Measurements from ENCODE around the gene GTF3C1.

GTF3C1 gene, protein sequence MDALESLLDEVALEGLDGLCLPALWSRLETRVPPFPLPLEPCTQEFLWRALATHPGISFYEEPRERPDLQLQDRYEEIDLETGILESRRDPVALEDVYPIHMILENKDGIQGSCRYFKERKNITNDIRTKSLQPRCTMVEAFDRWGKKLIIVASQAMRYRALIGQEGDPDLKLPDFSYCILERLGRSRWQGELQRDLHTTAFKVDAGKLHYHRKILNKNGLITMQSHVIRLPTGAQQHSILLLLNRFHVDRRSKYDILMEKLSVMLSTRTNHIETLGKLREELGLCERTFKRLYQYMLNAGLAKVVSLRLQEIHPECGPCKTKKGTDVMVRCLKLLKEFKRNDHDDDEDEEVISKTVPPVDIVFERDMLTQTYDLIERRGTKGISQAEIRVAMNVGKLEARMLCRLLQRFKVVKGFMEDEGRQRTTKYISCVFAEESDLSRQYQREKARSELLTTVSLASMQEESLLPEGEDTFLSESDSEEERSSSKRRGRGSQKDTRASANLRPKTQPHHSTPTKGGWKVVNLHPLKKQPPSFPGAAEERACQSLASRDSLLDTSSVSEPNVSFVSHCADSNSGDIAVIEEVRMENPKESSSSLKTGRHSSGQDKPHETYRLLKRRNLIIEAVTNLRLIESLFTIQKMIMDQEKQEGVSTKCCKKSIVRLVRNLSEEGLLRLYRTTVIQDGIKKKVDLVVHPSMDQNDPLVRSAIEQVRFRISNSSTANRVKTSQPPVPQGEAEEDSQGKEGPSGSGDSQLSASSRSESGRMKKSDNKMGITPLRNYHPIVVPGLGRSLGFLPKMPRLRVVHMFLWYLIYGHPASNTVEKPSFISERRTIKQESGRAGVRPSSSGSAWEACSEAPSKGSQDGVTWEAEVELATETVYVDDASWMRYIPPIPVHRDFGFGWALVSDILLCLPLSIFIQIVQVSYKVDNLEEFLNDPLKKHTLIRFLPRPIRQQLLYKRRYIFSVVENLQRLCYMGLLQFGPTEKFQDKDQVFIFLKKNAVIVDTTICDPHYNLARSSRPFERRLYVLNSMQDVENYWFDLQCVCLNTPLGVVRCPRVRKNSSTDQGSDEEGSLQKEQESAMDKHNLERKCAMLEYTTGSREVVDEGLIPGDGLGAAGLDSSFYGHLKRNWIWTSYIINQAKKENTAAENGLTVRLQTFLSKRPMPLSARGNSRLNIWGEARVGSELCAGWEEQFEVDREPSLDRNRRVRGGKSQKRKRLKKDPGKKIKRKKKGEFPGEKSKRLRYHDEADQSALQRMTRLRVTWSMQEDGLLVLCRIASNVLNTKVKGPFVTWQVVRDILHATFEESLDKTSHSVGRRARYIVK (N-terminal part only)

DNA sequence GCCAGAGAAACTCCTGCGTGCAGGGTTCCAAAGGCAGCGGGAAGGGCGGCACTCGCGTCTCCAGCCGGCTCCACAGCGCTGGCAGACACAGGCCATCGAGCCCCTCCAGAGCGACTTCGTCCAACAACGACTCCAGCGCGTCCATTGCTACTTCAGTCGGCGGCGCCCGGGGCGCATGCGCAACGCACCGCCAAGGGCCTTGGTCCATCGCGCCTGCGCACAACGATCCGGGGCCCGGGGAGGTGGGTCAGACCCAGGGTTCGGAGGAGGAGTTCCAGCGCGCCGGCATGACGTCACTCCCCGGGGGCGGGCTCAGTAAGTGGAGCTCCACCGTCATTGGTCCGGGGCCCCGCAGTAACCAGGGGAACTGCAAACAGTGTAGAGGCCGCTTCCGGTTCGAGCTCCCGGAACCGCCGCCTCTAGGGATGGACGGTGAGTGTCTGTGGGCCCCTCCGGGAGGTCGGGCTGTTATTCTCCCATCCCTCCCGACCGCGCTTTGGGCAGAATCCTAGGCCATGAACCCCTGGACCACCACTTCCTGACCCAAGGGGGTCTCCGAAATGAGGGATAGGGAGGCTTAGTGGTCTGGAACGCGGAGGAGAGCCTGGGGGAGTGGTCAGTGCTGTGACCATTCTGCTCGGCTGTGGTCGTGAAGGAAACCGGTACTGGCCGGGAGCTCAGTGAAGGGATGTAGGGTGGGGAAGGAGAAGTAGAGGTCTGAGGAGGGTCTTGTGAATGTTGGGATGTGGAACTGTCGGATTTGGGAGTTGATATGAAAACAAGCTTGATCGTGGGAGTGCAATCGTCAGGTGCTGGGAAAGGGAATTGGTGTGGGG is at the start of gene GTF3C1, which contains the start of gene KATNIP:
Gene GTF3C1, minus strand, starts transcription at position 168 of the 836 bp plus-strand sequence. Its CDS starts 23 bp downstream, at position 145.
Gene KATNIP, plus strand, starts transcription at position 399 of the 836 bp plus-strand sequence. Its CDS starts 27 bp downstream, at position 426.
- FAIRE-seq (no peak), DNase-seq (ENCODE audit: insufficient read length, low spot score) (peak; percentile 100)

DNA sequence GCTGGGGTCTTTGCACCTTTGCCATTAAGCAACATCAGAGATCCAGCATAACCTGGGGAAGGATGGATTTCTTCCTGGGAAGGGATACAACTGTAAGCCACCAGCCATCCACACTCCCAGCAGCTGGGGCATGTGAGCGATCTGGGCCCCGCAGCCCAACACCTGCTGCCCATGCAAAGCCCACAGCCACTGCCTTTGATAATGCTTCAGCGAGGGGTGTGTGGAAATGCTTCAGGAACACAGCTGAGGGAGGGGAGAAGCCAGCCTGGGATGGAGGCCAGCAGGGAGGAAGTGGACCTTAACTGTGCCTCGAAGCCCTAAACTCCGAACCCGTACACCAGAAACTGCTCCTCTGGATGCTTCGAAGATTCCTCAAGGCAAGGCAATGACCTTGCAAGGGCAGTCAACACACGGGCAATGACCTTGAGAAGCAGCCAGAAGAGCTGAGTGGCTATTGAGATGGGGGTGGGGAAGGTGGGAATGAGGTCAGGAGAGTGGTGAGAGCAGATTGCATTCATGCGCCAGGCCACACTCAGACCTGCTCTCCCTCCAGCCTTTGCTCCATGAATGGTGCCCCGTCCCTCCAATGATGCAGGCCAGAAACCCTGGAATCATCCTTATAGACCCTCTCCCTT is 49.3 kb upstream of the GTF3C1 start:
- FAIRE-seq: no peak

DNA sequence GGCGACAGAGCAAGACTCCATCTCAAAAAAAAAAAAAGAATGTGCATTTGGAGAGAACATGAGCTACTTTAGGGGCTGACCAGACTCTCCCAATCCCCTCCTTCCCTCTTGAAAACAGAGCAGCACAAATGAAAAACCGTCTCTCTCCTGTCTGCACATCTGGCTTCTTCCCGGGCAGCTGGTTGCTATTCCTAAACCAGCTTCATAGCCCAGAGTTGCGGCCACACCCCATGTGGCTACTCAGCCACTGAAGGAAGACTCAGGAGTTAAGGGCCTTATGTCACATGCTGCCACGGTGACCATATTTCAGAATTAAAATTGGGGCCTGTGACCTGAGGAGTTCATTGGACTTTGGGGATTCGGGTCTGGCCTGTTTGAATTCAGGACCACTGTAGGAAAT is 48.5 kb upstream of the GTF3C1 start:
- FAIRE-seq (no peak), DNase-seq (ENCODE audit: insufficient read length, low spot score) (no peak)

More for the DNA sequence above, 49.3 kb upstream of the GTF3C1 start:
- DNase-seq (ENCODE audit: insufficient read length, low spot score): no peak

DNA sequence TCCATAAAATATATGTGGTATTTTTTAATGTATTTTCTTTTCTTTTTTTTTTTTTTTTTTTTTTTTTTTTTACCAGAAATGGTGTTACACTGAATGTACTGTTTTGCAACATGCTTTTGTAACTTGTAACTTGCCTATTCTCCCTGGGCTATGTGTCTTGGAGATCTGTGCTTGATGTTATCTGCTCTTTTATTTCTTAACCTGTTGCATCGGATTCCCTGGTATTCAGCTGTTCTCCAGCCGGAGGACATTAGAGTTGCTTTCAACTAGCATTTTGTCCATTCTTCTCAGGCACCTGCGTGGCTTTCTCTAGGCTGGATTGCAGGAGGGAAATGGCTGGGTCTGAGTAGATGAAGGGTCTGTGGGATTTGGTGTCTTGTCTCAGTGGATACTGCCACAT is 47.6 kb upstream of the GTF3C1 start:
- DNase-seq (ENCODE audit: insufficient read length, low spot score) (no peak), FAIRE-seq (no peak)

DNA sequence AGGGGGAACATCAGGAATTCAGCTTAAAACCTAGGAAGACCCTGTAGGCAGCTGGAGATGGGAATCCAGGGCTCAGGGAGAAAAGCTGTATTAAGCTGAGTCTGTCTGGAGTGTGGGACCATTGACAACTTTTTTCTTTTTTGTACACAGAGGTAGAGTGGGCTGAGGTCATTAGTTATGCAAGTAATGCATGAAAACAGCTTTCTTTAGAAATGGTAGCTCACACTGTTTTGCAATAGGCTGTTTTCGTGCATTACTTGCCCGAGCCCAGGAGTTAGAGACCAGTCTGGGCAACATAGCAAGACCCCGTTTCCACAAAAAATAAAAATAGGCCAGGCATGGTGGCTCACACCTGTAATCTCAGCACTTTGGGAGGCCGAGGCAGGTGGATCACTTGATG is 46.7 kb upstream of the GTF3C1 start:
- FAIRE-seq (no peak), DNase-seq (ENCODE audit: insufficient read length, low spot score) (no peak)

DNA sequence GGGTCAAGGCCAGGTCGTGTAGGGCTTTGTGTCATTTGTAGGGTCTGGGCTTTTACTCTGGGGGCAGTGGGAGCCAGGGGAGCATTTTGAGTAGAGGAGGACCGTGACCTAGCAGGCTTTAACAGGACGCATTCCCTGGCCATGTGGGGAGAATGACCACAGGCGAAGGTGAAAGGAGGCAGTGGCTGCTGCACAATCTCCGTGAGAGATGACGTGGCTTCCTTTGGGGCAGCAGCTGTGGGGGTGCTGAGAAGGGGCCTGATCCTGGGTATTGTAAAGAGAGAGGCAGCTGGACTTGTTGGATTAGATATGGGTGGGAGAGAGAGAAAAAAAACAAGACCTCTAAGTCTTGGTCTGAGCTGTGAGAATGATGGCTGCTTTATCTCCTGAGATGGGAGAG is 46.3 kb upstream of the GTF3C1 start:
- FAIRE-seq: no peak
- no peak for DNase-seq (ENCODE audit: insufficient read length, low spot score)

DNA sequence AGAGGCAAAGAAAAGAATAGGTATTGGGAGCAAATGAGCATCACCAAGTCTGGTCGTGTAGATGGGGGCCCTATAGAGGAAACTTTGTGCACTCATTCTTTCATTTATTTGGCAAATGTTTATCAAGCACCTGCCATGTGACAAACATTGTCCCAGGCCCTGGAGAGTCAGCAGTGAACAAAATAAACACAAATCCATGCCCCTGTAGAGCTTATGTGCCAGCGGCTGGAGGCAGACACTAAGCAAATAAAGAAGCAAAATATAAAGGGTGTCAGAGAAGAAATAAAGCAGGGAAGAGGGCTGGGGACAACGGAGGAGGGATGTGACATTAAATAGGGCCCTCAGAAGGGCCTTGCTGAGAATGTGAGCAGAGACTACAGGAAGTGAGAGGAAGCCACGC is 45.8 kb upstream of the GTF3C1 start:
- no peak for DNase-seq (ENCODE audit: insufficient read length, low spot score)
- no peak for FAIRE-seq

DNA sequence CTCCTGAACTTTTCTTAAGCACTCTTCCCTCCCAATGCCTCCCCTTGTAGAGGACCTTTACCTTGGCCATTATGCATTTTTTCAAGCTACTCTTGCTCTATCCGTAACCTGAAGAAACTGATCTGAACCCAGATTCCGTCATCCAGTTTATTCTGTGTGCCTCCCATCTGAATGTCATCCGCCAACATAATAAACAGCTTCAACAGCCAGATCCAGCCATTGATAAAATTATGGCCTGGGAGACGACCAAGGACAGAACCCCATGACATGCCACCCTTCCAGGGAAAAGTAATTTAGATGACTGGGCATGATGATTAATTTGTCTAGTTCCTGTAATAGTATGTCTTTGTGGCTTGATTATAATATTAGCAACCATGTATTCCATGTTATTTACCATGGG is 42.1 kb upstream of the GTF3C1 start:
- no peak for DNase-seq (ENCODE audit: insufficient read length, low spot score)
- FAIRE-seq: no peak

DNA sequence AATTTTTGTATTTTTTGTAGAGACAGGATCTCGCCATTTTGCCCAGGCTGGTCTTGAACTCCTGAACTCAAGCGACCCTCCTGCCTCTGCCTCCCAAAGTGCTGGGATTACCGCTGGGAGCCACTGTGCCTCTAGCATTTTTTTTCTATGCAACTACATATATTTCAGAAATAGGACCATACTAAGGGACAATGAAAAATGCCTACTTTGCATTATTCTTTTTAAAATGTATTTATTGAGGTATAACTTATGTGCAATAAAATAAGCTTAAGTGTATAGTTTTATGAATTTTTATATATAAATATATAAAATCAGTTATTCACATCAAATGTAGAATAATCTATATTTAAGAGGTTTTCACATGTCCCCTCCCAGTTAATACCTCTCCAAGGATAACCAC is 38.3 kb upstream of the GTF3C1 start:
- FAIRE-seq (no peak), DNase-seq (ENCODE audit: insufficient read length, low spot score) (no peak)

DNA sequence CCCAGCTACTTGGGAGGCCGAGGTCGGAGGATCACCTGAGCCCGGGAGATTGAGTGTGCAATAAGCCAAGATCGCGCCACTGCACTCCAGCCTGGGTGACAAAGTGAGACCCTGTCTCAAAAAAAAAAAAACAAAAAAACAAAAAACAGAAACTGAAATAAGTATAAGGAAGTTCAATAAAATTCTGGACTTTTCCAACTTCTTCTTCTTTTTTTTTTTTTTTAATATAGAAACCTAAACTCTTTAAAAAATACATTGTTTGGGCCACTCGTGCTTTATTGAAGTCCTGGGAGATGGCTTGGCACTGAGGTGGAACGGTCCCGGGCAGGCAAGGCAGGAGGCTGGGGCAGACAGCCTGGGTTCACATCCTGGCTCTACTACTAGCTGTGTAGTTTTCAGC is 37.0 kb upstream of the GTF3C1 start:
- DNase-seq (ENCODE audit: insufficient read length, low spot score) (no peak), FAIRE-seq (no peak)

DNA sequence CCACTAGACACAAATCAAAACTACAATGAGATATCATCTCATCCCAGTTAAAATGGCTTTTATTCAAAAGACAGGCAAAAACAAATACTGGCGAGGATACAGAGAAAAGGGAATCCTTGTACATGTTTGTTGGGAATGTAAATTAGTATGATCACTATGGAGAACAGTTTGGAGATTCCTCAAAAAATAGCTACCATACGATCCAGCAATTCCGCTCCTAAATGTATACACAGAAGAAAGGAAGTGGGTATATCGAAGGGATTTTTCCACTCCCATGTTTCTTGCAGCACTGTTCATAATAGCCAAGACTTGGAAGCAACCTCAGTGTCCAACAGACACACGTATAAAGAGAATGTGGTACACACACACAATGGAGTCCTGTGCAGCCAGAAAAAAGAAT is 35.5 kb upstream of the GTF3C1 start:
- FAIRE-seq: no peak
- no peak for DNase-seq (ENCODE audit: insufficient read length, low spot score)

DNA sequence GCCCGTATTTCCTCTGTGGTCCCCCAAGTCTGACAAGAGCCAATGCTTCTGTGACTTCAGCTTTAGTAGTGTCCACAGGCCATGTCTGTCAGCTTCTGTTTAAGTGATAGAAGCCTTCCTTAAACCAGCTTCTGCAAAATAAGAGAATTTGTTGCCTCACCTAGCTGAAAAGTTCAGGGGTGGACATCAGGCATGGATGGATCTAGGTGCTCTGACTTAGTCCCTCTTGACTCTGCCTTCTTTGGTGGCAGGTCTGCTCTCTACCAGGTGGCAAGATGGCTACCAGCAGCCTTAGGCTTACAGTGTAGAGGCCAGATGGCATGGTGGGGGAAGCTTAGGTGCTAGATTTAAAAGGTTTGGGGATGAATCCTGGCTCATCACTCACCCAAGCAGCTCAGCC is 33.9 kb upstream of the GTF3C1 start:
- no peak for FAIRE-seq
- no peak for DNase-seq (ENCODE audit: insufficient read length, low spot score)

DNA sequence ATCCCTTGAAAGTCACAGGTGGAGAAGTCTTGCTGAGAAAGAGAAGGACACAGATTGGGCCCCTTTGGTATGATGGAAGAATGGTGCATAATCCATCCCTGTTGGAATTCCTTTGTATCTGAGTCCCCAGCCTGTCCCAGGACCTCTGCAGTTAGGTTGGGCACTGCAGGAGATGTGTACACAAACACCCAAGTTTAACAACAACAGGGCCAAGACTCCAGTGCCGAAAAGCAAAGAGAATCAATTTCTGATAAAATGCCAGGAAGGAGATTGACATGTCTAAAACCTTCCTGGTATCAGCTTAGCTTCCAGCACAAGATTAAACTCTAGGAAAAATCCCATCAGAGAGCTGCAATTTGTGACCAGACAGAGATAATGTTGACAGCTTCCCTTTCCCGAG is 33.2 kb upstream of the GTF3C1 start:
- DNase-seq (ENCODE audit: insufficient read length, low spot score) (no peak), FAIRE-seq (no peak)

DNA sequence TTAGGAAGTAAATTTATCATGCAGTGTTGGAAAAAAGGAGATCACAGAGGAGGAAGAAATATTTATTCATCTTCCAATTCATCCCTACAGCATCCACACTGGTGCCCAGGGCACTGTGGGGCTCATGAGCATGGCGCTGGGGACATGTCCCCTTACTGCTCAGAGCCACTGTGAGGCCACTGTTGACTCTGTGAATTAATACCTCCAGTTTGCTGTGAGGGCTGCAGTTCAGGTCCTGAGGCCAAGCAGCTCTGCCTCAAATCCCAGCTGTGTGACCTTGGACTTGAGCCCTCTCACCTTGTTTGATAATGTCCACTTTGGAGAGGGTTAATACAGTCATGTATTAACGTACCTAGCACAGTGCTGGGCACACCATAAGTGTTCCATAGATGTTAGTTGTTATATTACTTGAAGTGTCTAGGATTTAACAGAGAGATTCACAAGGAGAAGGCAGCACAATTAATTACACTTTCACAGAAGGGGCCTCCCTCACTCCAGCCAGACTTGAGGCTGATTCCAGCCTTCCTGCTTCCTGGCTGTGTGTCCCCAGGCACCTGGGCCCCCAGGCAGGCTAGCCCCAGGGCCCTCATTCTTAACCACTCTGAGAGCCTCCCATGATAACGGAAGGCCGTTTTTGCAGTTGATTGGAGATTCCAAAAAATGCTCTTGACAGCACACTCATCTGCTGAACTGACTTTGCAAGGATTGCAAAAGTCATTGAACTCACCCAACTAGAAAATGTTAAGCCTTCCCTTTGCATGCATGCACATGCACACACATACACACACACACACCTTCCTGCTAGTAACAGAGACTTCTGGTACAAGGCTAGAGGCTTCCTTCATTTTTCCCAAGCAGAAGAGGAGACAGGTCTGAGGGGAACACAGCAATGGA is 29.6 kb upstream of the GTF3C1 start:
- FAIRE-seq (no peak), DNase-seq (ENCODE audit: insufficient read length, low spot score) (no peak)

DNA sequence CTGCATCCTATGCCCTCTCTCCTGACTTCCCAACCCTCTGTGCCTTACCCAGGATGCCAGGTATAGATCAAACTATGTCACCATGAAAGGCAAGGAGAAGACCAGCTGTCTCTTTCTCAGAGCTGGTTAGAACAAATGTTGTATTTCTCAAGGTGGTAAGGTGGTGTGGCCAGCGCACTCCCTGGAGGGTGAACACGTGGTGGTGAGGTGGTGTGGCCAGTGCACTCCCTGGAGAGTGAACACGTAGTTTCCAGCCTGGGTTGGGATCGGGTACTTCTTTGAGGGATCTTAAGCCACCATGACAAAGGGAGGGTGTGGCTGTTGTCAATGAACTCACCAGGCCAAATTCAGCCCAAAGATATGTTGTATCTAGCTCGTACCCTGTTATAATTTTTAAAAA is 27.0 kb upstream of the GTF3C1 start:
- DNase-seq (ENCODE audit: insufficient read length, low spot score) (no peak), FAIRE-seq (no peak)

DNA sequence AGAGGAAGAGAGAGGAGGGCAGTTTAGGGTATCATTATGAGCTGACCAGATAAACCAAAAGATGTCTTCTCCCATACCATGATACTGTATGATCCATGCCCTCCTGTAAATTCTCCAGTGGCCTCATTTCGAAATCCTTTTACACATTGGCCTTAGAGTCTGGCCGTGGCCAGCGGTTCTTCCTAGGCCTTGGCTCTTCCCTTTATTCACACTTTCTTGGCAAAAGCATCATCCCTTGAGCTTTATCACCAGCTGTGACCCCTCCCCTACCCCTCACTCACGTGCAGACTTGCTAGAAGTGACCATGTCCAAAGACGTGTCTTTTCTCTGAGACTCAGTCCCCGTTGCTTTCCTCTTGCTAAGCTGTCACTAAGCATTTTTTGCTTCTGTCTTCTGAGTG is 23.0 kb upstream of the GTF3C1 start:
- FAIRE-seq (no peak), DNase-seq (ENCODE audit: insufficient read length, low spot score) (no peak)

DNA sequence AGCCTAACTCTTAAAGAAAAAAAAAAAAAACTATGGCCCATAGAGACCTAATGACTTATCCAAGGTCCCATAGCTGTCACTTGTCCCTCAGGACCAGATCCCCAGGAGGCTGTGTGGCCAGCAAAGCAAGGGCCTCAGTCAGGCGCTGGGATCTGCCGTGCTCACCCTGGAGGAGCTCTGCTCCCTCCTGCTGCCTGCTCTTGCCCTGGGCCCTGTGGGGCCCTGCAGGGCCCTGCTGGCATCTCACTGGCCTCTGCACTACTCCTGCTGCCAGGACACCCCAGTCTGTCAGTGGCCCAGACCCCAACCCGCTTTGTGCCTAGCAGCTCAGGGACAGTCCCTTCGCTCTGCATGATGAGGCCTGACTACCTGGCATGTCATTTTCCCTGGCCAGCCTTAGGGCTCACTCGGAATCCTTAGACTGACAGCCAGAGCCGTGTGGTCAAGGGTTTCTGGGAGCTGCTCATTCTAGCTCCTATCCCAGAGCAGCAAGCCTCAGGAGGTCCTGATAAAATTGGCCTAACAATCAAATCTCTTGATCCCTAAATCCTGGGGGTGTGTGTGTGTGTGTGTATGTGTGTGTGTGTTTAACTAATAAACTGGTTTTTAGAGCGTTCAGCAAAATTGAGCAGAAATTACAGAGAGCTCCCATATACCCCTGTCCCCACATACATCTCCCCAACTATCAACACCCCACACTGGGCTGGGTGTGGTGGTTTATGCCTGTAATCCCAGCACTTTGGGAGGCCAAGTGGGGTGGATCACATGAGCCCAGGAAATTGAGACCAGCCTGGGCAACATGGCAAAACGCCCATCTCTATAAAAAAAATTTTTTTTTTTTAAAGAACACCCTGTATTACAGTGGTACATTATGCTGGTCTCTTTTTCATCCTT is 22.0 kb upstream of the GTF3C1 start:
- no peak for FAIRE-seq
- DNase-seq (ENCODE audit: insufficient read length, low spot score): no peak
